SHP77 treated with DMSO at 0.1 percent for 48 hours (cell line): ENCODE results near the gene PCGF5.
A peak's percentile ranks its signal among the peaks of the same experiment; 100 is the strongest.
"Not testable (repeated sequence)": the region's sequence is repeated elsewhere in the genome, so short reads cannot be mapped to it uniquely, and the experiment has no call there.

Experiments
- DNase-seq: peaks from one replicate; lab custom pipeline; 2025; lab: John Stamatoyannopoulos, UW

PCGF5 gene

DNA sequence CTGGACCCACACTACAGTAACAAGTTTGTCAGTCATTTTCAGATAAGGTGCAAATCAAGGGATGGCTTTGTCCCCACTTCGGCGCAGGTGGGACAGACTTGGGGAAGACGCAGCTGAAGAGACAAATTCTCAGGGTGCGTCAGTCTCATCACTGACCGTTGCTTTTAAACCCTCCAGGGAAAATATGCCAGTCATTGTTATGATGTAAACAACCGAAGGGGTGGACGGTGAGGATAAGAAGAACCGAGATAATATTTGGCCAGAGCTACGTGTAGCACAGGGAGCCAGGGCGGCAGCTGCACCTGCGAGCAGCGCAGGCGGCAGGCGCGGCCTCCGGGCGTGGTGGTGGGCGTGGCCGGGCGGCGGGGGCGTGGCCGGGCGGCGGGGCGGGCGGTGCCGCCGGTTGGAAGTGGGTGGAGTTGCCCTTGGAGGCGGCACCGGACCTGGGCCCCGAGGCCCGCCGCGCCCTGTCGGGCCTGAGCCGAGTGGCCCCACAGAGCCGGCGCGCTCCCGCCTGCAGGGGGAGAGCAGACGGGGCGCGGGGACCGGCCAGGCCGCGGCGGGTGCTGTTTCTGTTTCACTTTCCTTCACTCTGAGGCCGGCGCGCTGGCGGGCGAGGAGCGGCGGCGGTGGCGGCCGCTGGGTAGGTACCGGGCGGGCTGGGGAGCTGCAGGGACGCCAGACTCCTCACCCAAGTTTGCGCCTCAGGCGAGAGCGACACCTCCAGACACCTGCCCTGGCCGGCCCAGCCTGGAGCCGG lies at the start of gene PCGF5:
Gene PCGF5 (plus strand): TSS at position 470 of the 760 bp plus-strand sequence. CDS start 2,209 bp downstream, outside the sequence.
- peak; percentile 11 for DNase-seq

DNA sequence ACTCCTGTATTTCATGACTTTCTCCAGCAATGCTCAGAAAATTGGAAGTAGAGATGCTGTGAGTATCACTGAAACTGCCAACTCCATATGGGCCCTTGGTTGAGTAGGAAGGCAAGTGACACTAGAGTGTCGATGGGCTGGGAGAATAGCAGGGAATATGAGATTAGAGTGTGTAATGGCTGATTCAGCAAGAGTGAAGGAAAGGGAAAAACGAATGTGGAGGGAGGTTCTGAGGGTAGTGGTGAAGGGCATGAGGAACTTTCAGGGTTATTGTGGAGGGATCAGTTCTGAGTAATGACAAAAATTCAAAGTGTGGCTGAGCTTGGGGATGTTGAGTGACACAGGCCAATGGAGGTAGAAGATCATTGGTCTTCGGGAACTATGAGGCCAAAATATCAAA lies 49.0 kb upstream of the PCGF5 start:
- DNase-seq: no peak

DNA sequence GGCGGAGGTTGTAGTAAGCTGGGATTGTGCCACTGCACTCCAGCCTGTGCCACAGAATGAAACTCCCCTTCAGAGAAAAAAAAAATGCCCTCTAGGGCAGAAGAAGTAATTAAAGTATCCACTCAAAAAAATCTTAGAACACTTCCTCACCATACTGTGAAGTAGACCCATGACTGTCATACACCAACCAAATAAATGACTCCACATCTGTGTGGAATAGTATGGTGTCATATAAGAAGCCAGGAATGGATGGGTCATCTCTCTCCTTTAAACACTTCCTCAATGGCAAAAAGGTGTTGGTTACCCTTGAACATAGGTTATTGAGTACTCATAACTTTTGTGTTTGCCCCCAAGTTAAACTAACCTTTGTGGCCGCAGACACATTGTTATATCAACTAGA lies 48.1 kb upstream of the PCGF5 start:
- no peak for DNase-seq

DNA sequence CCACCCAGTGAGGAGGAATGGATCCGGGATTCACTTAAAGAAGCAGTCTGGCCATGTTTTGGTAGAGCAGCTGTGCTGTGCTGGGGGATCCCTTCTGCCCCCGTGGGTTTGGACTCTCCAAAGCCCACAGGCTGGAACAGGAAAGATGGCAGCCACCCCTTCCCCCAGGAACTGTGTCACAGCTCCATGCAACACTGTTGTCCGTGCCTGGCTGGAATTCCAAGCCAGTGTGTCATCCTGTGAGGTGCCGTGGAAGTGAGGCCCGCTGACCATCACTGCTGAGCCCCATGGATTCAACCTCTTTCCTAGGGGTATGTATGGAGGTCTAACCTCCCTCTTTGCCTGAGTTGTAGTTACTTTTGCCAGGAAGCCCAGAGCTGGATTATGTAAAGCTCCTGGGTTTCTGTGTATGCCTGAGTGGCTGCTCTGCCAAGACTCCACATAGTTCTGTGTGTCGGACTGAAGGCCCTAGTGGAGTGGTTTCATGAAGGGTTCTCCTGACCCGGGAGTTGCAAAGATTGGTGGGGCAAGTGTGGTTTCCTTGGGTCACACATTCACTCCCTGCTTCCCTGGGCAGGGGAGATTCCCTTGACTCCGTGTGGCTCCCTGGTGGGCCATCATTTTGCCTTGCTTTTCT lies 35.1 kb upstream of the PCGF5 start:
- DNase-seq: no peak

DNA sequence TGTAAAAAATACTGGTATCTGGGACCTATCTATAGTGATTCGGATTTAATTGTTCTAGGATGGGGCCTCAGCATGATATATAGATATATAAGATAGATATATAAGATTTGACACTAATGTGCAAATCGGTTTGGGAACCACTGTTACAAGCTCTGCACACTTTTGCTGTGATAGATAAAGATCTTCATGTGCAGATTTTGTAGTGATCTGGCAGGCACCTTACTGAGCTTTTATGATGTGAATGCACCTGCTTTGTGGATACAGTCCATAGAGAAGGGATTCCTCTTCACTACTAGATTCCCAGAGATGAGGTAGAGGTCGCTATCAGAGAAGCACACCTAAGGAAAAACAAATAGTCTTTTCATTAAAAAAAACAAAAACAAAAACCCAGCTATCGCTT lies 33.3 kb upstream of the PCGF5 start:
- DNase-seq: no peak

DNA sequence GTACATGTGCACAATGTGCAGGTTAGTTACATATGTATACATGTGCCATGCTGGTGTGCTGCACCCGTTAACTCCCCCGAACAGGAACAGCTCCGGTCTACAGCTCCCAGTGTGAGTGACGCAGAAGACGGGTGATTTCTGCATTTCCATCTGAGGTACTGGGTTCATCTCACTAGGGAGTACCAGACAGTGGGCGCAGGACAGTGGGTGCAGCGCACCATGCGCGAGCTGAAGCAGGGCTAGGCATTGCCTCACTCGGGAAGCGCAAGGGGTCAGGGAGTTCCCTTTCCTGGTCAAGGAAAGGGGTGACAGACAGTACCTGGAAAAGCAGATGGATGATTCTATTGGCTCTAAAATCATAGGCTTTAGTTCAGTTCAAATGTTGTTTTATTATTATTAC lies 32.5 kb upstream of the PCGF5 start:
- DNase-seq: not testable (repeated sequence)

DNA sequence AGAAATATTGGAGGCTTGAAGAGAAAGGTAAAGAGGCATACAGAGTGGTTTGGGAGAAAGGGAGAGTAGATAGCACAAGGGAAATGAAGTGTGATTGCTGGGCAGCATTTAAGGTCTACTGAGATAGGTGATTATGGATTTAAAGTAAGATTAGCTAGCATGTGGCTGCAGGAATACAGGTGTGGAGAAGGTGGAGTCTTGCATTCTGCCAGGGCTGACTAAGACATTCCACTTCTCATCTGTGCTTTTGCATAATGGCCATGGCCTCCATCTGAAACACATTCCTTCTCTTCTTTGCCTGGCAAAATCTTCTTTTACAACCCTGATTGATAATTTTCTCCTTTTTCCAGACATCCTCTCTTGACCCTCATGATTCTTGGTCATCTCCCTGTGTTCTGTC lies 31.6 kb upstream of the PCGF5 start:
- DNase-seq: no peak

DNA sequence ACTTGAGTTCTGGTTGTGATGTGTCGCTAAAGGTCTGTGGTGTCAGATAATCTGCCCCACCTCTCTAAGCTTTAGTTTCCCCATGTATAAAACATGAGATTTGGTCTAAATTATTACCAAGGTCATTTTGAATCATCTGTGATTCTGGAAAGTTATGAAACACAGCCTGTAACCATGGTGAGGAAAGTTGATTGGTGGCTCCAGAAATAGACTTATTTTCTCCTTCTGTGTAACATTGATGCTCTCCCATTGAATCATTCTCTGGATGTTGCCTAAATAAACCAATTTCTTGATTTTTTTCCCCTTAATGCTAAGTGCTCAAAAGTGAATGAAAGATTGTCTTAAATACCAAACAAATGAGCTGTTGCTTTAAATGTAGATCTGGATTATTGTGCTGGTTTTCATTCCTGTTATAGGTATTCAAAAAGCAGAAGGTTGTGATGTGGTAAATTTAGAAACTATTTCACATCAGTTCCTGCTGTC lies 30.0 kb upstream of the PCGF5 start:
- DNase-seq: no peak

DNA sequence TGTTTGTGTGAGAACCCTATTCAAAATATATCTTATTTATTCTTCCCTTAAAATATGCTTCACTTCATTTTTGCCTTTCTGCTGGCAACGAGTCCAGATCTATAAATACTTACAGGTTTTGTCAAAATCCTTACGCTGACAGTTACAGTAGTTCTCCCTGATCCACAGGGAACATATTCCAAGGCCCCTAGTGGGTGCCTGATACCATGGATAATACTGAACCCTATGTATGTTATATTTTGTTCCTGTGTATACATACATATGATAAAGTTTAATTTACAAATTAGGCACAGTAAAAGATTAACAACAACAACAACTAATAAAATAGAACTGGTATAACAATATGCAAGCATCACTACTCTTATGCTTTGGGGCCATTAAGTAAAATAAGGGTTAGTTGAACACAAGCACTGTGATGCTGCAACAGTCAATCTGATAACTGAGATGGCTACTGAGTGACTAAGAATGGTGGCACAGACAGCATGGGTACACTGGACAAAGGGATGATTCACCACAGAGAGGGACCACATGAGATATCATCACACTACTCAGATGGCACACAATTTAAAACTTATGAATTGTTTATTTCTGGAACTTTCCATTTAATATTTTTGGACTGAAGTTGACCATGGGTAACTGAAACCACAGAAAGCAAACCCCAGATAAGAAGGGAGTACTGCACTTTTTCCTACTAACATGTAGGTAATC lies 29.4 kb upstream of the PCGF5 start:
- DNase-seq: no peak

DNA sequence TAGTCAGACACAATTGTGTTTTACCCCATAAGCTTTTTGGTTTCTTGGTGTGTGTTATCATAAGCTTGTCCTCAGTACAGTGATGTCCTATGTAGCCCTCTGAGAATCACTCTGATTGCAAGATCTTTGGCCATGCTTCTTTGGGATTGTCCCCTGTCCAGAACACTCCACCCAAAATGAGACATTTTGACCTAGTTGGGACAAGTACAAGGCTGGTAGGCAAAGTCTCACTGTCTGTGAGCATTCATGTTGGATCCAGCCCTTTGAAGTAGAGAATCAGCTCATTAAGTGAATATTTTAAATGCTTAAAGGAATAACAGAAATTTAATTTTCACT lies 28.9 kb upstream of the PCGF5 start:
- DNase-seq: no peak

DNA sequence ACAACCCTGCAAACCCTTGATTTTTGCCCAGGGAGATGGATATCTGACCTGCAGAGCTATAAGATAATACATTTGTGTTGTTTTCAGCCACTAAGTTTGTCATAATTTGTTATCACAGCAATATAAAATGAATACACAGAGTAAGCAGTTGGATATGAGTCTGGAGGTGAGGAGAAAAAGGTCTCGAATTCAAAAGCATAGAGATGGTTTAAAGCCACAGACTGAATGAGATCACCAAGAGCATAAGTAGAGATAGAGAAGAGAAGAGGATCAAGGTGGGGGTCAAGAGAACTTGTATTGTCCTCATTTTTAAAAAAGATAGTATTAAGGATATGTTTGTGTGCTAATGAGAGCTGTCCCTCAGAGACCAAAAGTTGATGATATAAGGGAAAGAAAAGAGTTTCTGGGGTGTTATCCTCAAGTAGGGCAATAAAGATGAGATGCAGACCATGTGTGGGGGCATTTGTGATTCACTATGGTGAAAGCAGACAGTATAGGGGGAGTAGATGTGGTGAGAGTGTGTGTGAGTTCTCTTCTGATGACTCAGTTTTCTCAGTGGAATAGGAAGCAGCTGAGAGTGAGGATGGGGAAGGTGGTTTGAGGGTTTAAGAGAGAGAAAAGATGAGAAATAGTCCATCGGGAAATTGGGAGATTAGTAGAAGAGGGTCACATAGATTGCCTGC lies 25.8 kb upstream of the PCGF5 start:
- DNase-seq: no peak

DNA sequence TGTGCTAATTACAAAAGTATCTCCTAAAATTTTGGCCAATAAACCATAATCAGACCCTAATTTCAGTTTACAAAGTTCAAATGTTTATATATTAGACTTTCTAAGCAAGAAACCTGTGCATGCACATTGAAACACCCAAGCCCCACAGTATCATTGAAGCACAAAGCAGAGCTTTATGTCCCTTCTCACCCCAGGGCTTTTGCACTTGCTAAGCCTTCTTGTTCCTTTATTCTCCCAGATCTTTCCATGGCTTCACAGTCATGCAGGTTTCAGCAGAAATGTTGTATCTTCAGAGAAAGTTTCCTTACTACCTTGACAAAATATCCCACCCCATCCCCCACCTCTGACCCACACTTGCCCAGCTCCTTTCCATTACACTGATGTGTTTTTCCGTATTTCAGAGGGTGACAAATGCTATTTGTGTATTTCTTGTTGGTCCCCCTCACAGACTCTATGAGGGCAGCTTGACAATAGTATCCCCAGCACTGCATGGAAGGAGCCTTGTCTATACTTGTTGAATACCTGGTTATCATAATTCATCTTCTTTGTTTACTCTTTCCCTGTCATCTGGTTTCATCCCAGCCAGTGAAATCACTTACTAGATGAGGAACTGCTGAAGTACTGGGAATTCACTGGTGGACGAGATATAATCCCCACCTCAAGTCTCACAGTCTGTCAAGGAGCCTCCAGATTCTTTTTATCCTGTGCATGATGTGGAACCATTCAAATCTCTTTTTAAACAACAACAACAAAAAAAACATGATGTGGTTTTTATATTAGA lies 24.0 kb upstream of the PCGF5 start:
- no peak for DNase-seq

DNA sequence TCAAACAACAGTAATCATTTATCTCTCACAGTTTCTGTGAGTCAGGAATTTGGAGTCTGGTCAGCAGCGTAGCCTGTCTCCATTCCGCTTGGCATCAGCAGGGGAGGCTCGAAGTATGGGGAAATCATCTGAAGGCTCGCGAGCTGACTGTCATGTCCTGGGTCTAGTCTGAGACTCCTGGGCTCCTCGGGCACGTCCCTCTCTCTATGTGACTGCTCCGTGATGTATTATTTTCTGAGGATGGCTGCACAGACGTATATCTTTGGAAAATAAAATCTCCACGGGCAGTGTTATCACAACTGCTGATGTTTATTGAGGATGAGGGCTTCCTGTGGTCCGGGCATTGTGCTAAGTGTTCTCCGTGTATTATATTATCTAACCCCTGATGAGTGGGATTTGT lies 23.3 kb upstream of the PCGF5 start:
- no peak for DNase-seq

DNA sequence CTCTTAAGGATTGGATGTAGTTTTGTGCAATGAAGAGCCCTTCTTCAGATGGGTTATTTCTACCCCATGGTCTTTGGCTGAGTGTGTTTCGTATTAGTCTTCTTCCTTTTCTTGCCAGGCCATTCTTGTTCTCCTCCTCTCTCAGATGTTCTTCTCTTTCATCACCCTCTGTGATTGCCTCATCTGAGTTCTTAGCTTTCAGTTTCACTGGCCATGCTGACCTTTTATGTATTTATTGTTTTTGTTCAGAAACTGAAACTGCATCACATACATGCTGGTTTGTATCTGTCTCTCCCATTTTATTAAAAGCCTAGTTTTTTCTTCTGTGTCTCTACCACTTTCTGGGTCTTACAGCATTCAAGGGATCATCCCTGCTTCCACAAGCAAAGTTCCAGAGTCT lies 21.7 kb upstream of the PCGF5 start:
- DNase-seq: no peak

DNA sequence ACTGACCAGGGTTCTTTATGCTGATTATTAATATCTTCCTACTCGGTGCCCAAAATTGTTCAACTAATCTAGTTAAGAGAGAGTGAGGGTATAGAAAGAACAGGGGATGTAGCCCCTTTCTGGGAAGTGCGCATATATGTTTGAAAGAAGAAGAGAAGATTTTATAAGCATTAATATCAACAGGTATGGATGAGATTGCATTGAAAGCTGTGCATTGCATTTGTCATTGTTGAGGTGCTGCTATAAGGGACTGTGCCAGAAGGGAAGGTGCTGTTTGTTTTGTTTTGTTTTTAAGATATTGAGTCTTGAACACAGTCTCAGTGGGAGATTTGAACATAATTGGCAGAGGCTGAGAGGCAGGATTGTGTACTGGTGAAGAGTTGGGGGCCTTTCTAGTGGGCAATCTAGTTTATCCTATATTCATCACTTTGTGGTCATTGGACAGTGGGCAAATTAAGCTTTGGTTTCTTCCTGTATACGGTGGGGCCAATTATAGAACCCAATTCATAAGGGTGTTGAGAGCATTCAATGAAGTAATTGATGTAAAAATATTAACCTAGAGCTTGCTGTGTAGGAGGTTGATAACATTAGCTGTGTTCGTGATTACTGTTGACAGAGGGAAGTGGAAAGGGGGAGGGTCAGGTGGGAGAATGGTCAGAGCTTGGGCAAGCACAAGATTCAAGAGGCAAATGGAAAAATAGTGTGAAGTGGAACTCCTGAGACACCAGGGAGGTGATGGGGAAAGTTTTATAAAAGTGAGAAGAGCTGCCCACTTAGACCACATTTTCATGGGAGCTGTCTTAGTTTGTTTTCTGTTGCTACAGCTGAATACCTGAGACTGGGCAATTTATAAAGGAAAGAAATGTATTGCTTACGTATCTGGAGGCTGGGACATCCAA lies 19.9 kb upstream of the PCGF5 start:
- DNase-seq: no peak

DNA sequence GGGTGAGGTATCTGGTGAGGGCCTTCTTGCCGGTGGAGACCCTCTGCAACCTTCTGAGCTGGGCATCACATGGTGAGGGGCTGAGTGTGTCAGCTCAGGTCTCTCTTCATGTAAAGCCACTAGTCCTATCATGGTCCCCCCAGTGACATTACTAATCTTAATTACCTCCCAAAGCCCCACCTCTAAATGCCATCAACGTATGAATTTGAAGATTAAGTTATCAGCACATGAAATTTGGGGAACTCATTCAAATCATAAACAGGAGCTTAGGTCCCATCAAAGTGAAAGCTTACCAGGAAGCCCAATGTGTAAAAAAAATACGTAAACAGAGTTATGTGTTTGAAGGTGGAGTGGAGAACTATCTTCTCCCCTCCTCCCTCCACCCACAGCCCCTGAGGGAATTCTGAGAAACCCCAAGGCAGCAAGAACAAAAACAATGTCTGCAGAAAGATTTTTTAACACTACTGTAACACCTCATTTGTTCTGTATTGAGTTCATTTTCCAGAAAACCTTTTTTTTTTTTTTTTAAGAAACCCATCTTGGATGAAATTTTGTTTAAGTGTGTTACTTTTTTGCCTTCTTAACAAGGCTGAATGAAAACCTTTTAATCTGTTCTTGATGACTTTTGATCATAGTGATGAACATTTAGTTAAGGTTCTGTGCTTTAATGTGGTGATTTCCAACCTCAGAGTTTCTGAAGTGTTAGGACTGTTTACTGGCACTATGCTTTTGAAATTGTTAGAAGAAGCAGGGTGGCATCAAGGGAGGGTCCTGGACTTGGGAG lies 19.1 kb upstream of the PCGF5 start:
- DNase-seq: no peak

DNA sequence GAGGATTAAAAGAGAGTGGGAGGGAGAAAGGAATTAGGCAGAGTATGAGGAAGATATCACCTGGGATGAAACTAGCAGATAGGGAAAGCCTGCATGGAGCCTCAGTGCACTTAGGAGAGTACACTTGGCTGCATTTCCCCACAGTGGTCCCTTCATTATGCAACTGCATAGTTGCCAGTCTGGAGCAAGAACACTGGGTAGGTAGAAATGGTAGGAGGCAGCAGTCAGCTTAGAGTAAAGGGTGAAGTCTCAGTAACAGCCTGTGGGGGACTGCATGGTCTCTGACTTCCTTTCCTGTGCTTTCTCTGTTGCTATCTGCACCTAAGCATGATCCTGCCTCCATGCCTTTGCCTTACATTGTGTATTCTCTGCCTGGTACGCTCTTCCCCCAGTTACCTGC lies 14.0 kb upstream of the PCGF5 start:
- DNase-seq: no peak

DNA sequence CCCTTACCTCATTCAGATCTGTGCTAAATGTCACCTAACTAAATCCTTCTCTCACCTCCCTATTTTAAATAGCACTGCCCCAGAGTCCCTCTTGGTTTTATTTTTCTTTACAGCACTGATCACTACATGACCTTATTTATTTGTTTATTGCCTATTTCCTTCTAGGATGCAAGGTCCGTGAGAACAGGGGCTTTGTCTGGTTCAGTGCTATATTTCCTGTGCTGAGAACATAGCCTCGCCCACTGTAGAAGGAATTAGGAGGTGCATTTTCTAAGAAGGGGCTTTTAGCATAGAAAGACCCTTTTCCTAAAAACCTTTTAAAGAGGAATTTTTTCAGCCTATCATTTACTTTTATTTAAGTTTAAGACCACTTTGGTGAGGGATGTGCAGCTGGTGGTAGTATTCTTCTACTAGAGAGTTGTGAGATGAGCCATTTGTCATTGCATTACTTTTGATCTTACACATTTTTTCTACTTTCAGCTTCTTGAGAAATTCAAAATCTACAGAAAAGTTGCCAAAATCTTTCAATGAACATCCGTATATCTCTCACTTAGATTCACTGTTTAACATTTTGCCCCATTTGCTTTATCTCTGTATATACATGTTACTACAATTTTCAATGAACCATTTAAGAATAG lies 13.5 kb upstream of the PCGF5 start:
- DNase-seq: no peak

DNA sequence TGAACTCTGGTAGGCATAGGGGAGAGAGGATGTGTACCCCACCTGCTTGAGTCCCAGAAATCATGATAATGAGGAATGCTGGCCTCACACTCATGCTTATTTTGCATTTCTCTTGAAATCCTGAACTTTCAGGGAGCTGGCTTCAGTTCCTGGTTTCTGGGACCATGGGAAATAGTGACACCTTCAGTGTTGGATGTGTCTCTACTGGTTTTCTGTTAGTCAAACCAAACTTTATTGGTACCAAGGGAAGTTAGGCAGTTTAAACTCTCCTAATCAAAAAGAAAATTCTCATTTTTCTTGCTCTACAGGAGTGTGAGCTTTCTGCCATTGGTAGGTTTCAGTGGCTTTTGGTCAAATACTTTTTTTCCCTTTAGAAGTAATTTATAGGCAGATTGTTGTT lies 11.8 kb upstream of the PCGF5 start:
- no peak for DNase-seq
